Natural killer cell treated with Interleukin-12 subunit alpha and Interleukin-12 subunit beta and Interleukin-15 and Interleukin-18, amount 100 ng/mL, for 72 hours (primary cell): ENCODE measurements around the gene CHRNA5. TPM values are rescaled to one million over a fixed set of nuclear protein-coding genes. Genes with fewer than 3 reads are reported as not detected.
"Not testable (repeated sequence)": the region's sequence is repeated elsewhere in the genome, so short reads cannot be mapped to it uniquely, and the experiment has no call there.

Source experiments
- ATAC-seq, 2 donors: fragments of 150-1000 bp; cut with Tn5 transposase in 1 of 2; sonication (Bioruptor Pico), chemical (Tn5 transposase) in 1 of 2; 2 replicates each; pipeline ENCODE4 v1.10.0; 2021
- DNase-seq: peaks from one replicate; pipeline ENCODE4 v3.0.0; 2022; ENCODE audit warnings: low spot score
- H3K27ac Mint-ChIP-seq, 2 donors: 1 replicate in 1 of 2; 2 replicates in 1 of 2; pipeline ENCODE4 v1.8.0; 2022; ENCODE audit warnings: mixed read lengths in 2 of 2, mild to moderate bottlenecking in 1 of 2, moderate library complexity in 1 of 2
- H3K27me3 Mint-ChIP-seq, 2 donors: 1 replicate in 1 of 2; 2 replicates in 1 of 2; pipeline ENCODE4 v1.8.0; 2022; ENCODE audit warnings: mixed read lengths in 2 of 2
- H3K36me3 Mint-ChIP-seq: one replicate; pipeline ENCODE4 v1.8.0; 2022; ENCODE audit warnings: mixed read lengths
- H3K4me1 Mint-ChIP-seq, 2 donors: 1 replicate in 1 of 2; 2 replicates in 1 of 2; pipeline ENCODE4 v1.8.0; 2022; ENCODE audit warnings: low read depth in 2 of 2, mixed read lengths in 2 of 2, mild to moderate bottlenecking in 1 of 2
- H3K4me3 Mint-ChIP-seq: one replicate; pipeline ENCODE4 v1.8.0; 2022; ENCODE audit warnings: mixed read lengths
- H3K9me3 Mint-ChIP-seq: 2 replicates; pipeline ENCODE4 v1.8.0; 2022; ENCODE audit warnings: mixed read lengths
- total RNA-seq, 2 donors: library from RNA; stranded (reverse); gene quantifications; one replicate each; pipeline ENCODE4 v1.2.3, GENCODE V29; 2022

The CHRNA5 gene
- total RNA-seq, 2 donors from 2014 or later = 4.4 to 9.0 TPM

DNA sequence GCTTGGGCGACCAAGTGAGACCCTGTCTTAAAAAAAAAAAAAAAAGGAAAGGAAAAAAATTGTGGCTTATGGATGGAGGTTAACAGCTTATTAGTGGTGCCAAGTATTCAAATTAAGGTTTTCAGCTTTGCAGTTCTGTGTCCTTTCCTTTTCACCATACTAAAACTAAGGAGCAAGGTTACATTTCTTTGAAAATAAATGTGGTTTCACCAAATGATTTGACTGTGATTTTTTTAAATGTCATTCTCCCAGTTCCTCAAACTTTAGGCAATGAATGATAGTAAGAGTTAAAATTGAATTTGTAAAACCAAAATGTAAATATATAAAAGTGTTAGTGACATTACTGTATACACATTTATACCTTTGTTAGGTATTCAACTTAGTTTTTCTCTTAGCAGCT is 9.6 kb downstream of the CHRNA5 start:
- no peaks in the 10 kb centered on the region for H3K4me1 Mint-ChIP-seq
- H3K27ac Mint-ChIP-seq = no peak overlapping the region
- ATAC-seq = no peak
- DNase-seq = no peak
- H3K27me3 Mint-ChIP-seq = peaks cover 0 to 5% of the 10 kb centered on the region in 2 donors
- no peaks in the 10 kb centered on the region for H3K36me3 Mint-ChIP-seq
- no peaks in the 10 kb centered on the region for H3K9me3 Mint-ChIP-seq
- H3K4me3 Mint-ChIP-seq = no peak overlapping the region

DNA sequence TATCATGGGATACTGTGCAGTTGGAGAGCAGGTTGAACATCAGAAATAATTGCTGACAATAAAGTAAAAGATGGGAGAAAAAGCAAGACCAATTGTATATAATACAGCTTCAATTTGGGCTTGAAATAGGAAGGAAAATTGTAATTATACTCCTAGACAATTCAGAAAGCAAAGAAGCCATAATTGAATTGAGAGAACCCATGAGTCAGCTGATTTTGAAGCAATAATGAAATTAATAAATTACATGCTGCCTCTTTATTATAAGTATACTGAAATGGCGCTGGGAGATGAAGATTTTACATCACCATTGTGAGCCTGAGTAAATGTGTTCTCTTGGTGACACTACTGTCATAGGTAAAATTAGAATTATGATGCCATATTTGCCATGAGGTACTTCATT is 32.3 kb downstream of the CHRNA5 start:
- Mint-ChIP-seq H3K36me3 (no peaks in the 10 kb centered on the region), H3K4me1 (no peaks in the 10 kb centered on the region), H3K9me3 (no peaks in the 10 kb centered on the region), H3K4me3 (no peak overlapping the region), H3K27me3 (peaks cover 0 to 7% of the 10 kb centered on the region in 2 donors), H3K27ac (no peak overlapping the region)
- ATAC-seq (no peak), DNase-seq (no peak)

DNA sequence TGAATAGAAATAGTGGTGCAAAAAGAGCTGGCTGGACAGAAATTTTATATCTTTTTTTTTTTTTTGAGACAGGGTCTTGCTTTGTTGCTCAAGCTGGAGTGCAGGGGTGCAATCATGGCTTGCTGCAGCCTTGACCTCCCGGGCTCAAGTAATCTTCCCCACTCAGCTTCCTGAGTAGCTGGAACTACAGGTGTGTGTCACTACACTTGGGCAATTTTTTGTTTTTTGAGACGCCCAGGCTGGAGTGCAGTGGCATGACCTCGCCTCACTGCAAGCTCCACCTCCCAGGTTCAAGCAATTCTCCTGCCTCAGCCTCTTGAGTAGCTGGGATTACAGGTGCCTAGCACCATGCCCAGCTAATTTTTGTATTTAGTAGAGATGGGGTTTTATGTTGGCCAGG is 33.0 kb downstream of the CHRNA5 start:
- no peaks in the 10 kb centered on the region for H3K36me3 Mint-ChIP-seq
- no peaks in the 10 kb centered on the region for H3K9me3 Mint-ChIP-seq
- peaks cover 3 to 13% of the 10 kb centered on the region in 2 donors for H3K27me3 Mint-ChIP-seq
- ATAC-seq (no peak), DNase-seq (no peak)
- no peaks in the 10 kb centered on the region for H3K4me1 Mint-ChIP-seq
- H3K27ac Mint-ChIP-seq = no peak overlapping the region
- H3K4me3 Mint-ChIP-seq = no peak overlapping the region

DNA sequence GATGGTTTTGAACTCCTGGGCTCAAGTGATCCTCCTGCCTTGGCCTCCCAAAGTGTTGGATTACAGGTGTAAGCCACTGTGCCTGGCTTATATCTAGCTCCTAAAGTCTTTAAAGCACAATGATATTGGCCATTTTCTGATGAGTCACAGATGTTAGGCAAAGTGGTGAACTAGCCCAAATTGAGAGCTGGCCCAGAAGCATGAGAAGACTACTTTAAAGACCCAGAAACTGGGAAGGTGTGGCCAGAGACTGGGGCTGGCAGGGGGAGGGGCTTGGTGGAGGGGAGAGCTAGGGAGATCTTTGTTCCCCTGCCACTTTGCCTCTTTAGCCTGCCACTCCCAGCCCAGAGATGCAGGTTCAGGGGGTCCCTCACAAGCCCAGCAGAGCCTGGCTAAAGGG is 33.9 kb downstream of the CHRNA5 start:
- H3K27me3 Mint-ChIP-seq = peaks cover 7 to 13% of the 10 kb centered on the region in 2 donors
- no peak overlapping the region for H3K4me3 Mint-ChIP-seq
- no peaks in the 10 kb centered on the region for H3K4me1 Mint-ChIP-seq
- no peak for ATAC-seq
- DNase-seq = no peak
- H3K9me3 Mint-ChIP-seq = no peaks in the 10 kb centered on the region
- H3K27ac Mint-ChIP-seq = no peak overlapping the region
- no peaks in the 10 kb centered on the region for H3K36me3 Mint-ChIP-seq

DNA sequence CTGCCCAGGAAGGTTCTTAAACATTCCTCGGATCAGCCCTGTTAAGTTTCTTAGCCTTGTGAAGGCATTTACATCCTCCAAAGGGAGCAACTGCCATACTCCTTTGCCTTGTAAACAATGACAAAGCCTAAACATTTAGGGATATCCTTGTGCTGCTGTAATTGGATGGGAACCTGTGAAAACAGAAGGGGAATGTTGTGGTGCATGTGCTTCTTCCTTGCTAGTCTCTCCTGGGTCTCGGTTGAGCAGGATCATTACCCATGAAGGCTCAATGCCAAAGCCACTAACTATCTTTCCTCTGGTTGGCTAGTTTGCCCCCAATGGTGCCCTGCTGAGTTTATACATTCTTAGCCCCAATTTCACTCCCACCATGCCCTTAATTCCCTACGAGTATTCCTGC is 38.1 kb downstream of the CHRNA5 start:
- H3K4me3 Mint-ChIP-seq = no peak overlapping the region

DNA sequence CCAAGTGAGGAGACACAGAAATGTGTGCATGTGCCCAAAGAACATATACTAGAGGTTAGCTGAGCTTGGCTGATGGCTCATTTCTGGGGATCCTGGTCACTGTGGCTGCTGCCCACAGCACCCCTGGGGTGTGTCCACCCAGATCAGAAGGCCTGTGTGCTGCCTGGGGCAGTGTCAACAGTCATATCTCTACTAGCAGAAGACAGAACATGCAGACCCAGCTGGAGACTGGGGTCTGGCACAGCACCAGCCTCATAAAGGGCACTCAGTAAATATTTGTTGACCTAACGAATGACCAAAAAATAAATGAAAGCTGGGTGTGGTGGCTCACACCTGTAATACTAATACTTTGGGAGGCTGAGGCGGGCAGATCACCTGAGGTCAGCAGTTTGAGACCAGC is 39.1 kb downstream of the CHRNA5 start:
- ATAC-seq (no peak), DNase-seq (no peak)
- peaks cover 26 to 33% of the 10 kb centered on the region in 2 donors for H3K27me3 Mint-ChIP-seq
- H3K4me1 Mint-ChIP-seq = no peaks in the 10 kb centered on the region
- H3K27ac Mint-ChIP-seq = no peak overlapping the region
- H3K9me3 Mint-ChIP-seq = no peaks in the 10 kb centered on the region
- no peaks in the 10 kb centered on the region for H3K36me3 Mint-ChIP-seq
- no peak overlapping the region for H3K4me3 Mint-ChIP-seq

More for the DNA sequence above, 38.1 kb downstream of the CHRNA5 start:
- Mint-ChIP-seq H3K27me3 (peaks cover 24 to 30% of the 10 kb centered on the region in 2 donors), H3K4me1 (no peaks in the 10 kb centered on the region), H3K27ac (no peak overlapping the region), H3K36me3 (no peaks in the 10 kb centered on the region), H3K9me3 (no peaks in the 10 kb centered on the region)
- no peak for ATAC-seq
- DNase-seq = no peak

DNA sequence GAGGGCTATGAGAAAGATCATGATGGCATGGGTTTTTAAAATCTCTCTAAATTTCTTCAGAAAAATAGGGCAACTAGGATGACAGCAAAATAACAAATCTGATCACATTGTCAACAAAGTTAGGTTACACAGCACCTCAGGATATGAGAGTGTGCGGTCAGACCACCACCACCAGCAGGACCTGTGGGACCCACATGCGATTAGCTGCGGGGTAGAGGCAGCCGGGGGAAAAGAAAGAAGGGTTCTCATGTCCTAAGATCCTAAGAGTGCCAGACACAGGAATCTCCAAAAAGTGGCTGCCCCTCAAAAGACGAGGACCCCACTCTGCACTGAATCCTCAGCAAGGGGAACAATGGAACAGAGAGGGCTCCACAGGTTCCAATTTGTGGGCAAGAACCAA is 39.9 kb downstream of the CHRNA5 start:
- Mint-ChIP-seq H3K4me3 (no peak overlapping the region), H3K27me3 (peaks cover 33 to 36% of the 10 kb centered on the region in 2 donors), H3K27ac (no peak overlapping the region), H3K36me3 (no peaks in the 10 kb centered on the region), H3K9me3 (no peaks in the 10 kb centered on the region), H3K4me1 (no peaks in the 10 kb centered on the region)
- DNase-seq (no peak), ATAC-seq (no peak)

DNA sequence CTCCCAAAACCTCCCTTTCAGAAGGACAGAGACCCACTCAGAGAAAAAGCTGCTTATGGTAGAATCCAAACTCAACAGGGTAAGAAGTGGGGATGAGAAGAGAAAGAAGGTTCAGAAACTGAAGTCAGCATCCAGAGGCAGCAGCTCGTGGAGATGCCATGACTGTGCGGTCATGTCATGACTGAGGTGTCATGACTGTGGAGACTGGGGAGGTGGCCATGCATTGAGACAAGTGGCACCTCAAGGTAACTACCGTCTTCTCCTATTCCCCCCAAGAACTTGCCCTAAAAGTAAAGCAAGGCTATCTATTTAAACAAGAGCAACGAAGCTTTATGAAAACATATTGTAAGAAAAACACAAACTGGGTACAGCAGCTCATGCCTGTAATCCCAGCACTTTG is 40.4 kb downstream of the CHRNA5 start:
- H3K27me3 Mint-ChIP-seq = peaks cover 35 to 38% of the 10 kb centered on the region in 2 donors
- DNase-seq (no peak), ATAC-seq (no peak)
- H3K4me1 Mint-ChIP-seq = no peaks in the 10 kb centered on the region
- H3K27ac Mint-ChIP-seq = no peak overlapping the region
- no peaks in the 10 kb centered on the region for H3K36me3 Mint-ChIP-seq
- H3K4me3 Mint-ChIP-seq = no peak overlapping the region
- H3K9me3 Mint-ChIP-seq = no peaks in the 10 kb centered on the region

DNA sequence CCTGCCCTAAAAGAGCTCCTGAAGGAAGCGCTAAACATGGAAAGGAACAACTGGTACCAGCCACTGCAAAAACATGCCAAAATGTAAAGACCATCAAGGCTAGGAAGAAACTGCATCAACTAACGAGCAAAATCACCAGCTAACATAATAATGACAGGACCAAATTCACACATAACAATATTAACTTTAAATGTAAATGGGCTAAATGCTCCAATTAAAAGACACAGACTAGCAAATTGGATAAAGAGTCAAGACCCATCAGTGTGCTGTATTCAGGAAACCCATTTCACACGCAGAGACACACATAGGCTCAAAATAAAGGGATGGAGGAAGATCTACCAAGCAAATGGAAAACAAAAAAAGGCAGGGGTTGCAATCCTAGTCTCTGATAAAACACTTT is 44.2 kb downstream of the CHRNA5 start:
- not testable (repeated sequence) for H3K9me3 Mint-ChIP-seq, H3K27ac Mint-ChIP-seq, DNase-seq, H3K4me1 Mint-ChIP-seq, ATAC-seq, H3K36me3 Mint-ChIP-seq, H3K4me3 Mint-ChIP-seq
- peaks cover 21 to 29% of the 10 kb centered on the region in 2 donors for H3K27me3 Mint-ChIP-seq

DNA sequence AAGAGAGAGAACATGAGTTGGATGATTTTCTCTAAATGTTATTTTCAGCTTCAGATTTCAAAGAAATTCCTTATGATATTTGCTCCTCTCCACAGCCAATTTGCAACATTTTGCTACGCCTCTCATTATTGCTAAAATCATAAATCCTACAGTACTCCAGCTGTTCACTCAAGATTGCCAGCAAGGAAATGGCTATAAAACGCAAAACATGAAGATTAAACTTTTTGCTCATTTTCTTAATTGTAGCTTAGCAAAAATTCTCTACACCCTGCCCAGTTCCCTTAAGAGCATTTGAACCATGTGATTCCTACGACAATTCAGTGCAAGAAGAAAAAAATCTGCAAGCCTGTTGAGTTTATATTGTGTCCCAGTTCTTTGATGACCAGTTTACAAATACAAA is 48.7 kb downstream of the CHRNA5 start:
- no peak overlapping the region for H3K4me3 Mint-ChIP-seq
- no peaks in the 10 kb centered on the region for H3K9me3 Mint-ChIP-seq
- no peaks in the 10 kb centered on the region for H3K36me3 Mint-ChIP-seq
- H3K4me1 Mint-ChIP-seq = peaks cover 0 to 3% of the 10 kb centered on the region in 2 donors
- no peak overlapping the region for H3K27ac Mint-ChIP-seq
- DNase-seq (no peak), ATAC-seq (no peak)
- H3K27me3 Mint-ChIP-seq = peaks cover 11 to 18% of the 10 kb centered on the region in 2 donors

DNA sequence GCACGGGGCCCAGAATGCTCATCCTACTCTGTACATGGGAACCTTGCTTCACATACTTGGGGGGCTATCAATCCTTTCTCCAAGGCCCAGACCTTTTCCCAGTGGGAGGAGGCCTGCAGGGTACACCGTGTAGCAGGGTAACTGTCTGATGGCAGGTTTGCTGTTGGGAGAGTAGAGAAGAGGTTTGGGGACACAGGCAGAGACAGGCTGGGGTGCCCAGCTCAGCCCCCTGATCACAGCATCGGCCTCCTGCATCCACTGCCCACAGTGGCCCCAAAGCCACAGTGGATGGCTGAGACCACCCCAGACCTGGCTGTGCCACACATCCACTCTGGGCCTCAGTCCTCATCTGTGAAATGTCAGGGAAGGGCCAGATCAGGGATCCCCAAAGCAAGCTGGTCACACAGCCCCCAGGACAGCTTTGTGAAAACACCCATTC is 49.9 kb downstream of the CHRNA5 start:
- Mint-ChIP-seq H3K36me3 (no peaks in the 10 kb centered on the region), H3K27ac (no peak overlapping the region), H3K27me3 (peaks cover 9 to 15% of the 10 kb centered on the region in 2 donors), H3K9me3 (no peaks in the 10 kb centered on the region), H3K4me3 (no peak overlapping the region), H3K4me1 (peaks cover 0 to 3% of the 10 kb centered on the region in 2 donors)
- DNase-seq = no peak
- ATAC-seq = peak; percentile 32 to 50

DNA sequence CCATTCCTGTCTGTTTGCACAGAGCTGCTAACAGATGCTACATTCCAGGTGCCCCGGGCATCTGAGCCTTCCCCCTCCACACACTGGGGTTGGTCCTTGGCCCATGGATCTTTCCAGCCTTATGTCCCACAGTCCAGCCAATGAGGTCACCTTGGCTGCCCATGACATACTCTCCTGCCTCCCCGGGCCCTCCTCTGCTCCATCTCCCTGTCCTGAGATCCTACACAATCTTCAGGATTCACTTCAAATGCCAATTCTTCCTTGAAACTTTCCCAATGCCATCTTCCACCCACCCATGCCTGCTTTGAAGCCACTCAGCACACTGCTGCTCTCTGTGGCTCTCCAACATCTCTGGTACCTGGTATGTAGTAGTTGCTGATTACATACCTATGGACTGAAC is 51.2 kb downstream of the CHRNA5 start:
- Mint-ChIP-seq H3K4me1 (peaks cover 0 to 3% of the 10 kb centered on the region in 2 donors), H3K27me3 (peaks cover 10 to 15% of the 10 kb centered on the region in 2 donors), H3K4me3 (no peak overlapping the region), H3K9me3 (no peaks in the 10 kb centered on the region), H3K27ac (no peak overlapping the region), H3K36me3 (no peaks in the 10 kb centered on the region)
- DNase-seq = no peak
- no peak for ATAC-seq

DNA sequence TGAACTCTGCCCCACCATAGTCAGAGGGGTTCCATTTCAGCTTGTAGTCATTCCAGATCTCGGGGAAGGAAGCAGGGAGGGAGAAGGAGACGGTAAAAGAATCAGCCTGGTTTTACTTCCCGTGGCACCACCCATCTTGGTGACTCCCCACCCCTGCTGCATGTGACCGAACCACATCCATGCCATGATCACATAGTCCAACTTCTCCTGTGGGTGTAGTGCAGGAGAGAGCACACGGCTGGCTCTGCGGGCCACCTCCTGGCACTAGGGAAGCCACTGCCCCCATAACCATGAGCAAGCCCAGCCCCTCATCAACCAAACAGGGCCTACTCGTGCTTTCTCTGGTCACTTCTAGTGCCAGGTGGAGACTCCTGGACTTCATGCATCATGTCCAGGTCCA is 51.8 kb downstream of the CHRNA5 start:
- peaks cover 16 to 19% of the 10 kb centered on the region in 2 donors for H3K27me3 Mint-ChIP-seq
- no peak overlapping the region for H3K4me3 Mint-ChIP-seq
- DNase-seq = no peak
- H3K36me3 Mint-ChIP-seq = no peaks in the 10 kb centered on the region
- H3K9me3 Mint-ChIP-seq = no peaks in the 10 kb centered on the region
- no peak for ATAC-seq
- peaks cover 0 to 3% of the 10 kb centered on the region in 2 donors for H3K4me1 Mint-ChIP-seq
- no peak overlapping the region for H3K27ac Mint-ChIP-seq

DNA sequence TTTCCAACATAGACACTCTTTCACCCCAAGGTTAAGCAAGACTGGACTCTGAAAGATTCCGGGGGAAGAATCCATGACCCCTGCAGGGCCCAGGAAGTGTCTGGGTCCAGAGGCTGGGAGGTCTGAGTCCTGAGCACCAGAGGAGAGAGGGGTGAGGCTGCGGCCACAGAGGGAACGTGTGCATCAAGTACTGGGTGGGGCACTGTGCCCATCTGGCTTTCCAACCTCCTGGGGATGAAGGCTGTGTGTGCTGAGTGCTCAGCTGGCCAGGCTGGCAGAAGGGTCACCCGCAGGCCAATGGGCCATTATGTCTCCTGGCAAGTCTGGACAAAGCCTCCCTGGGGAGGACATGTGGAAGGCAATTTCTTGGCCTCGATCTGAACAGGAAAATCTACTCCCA is 52.2 kb downstream of the CHRNA5 start:
- DNase-seq (no peak), ATAC-seq (no peak)
- Mint-ChIP-seq H3K9me3 (no peaks in the 10 kb centered on the region), H3K4me1 (peaks cover 0 to 3% of the 10 kb centered on the region in 2 donors), H3K27ac (no peak overlapping the region), H3K4me3 (no peak overlapping the region), H3K27me3 (peaks cover 20 to 24% of the 10 kb centered on the region in 2 donors), H3K36me3 (no peaks in the 10 kb centered on the region)

DNA sequence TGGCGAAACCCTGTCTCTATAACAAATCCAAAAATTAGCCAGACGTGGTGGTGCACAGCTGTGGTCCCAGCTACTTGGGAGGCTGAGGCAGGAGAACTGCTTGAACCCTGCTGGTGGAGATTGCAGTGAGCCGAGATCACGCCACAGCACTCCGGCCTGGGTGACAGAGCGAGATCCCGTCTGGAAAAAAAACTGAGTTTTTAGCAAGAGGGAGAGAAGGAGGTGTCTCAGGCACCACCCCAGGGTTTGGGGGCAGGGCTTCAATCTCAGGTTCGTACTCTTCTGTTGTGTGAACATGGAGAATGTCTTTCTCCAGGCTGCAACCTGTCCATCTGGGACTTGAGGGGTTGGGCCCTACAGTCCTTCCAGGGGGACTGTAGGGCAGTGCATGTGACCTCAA is 52.7 kb downstream of the CHRNA5 start:
- Mint-ChIP-seq H3K4me1 (peaks cover 0 to 3% of the 10 kb centered on the region in 2 donors), H3K27ac (no peak overlapping the region), H3K4me3 (no peak overlapping the region), H3K9me3 (no peaks in the 10 kb centered on the region), H3K27me3 (peaks cover 25 to 26% of the 10 kb centered on the region in 2 donors), H3K36me3 (no peaks in the 10 kb centered on the region)
- DNase-seq (no peak), ATAC-seq (no peak)
